Endodermal cell (in vitro differentiated cells): Measurements from ENCODE around the gene SUSD5. TPM values are rescaled to one million over a fixed set of nuclear protein-coding genes. Genes with fewer than 3 reads are reported as not detected.

ENCODE experiments used
- DNase-seq: peaks from one replicate; pipeline ENCODE4 v3.0.0-alpha.2; 2017
- H3K27ac ChIP-seq: 2 replicates; pipeline ENCODE4 v1.5.1; 2013; ENCODE audit warnings: mild to moderate bottlenecking, low read depth, low read length, moderate library complexity
- H3K27me3 ChIP-seq: 2 replicates; pipeline ENCODE4 v1.6.1; 2013; ENCODE audit warnings: mild to moderate bottlenecking, low read length, moderate library complexity; ENCODE audit not compliant: insufficient read depth, control insufficient read depth, poor library complexity, severe bottlenecking
- H3K36me3 ChIP-seq: 2 replicates; pipeline ENCODE4 v1.7.0; 2013; ENCODE audit warnings: mild to moderate bottlenecking, low read length, moderate library complexity; ENCODE audit not compliant: control insufficient read depth, insufficient read depth
- H3K4me1 ChIP-seq: one replicate; pipeline ENCODE4 v1.7.0; 2013; ENCODE audit warnings: low read length; ENCODE audit not compliant: control insufficient read depth, insufficient read depth
- H3K4me3 ChIP-seq: 2 replicates; pipeline ENCODE4 v1.5.1; 2013; ENCODE audit warnings: mild to moderate bottlenecking, low read length, moderate library complexity
- H3K9ac ChIP-seq: 2 replicates; pipeline ENCODE4 v1.6.1; 2013; ENCODE audit warnings: mild to moderate bottlenecking, low read length, moderate library complexity; ENCODE audit not compliant: poor library complexity, severe bottlenecking; ENCODE audit errors: extremely low read depth
- H3K9me3 ChIP-seq: 2 replicates; pipeline ENCODE4 v1.6.1; 2013; ENCODE audit warnings: mild to moderate bottlenecking, low read length, moderate library complexity; ENCODE audit not compliant: control insufficient read depth
- H3K27ac Mint-ChIP-seq: 2 replicates; pipeline ENCODE4 v1.8.0; 2020; ENCODE audit warnings: mixed read lengths
- H3K27me3 Mint-ChIP-seq: 2 replicates; pipeline ENCODE4 v1.8.0; 2021; ENCODE audit warnings: mild to moderate bottlenecking, mixed read lengths; ENCODE audit not compliant: insufficient read depth
- H3K36me3 Mint-ChIP-seq: 2 replicates; pipeline ENCODE4 v1.8.0; 2020; ENCODE audit warnings: low read depth, mixed read lengths
- H3K4me1 Mint-ChIP-seq: 2 replicates; pipeline ENCODE4 v1.8.0; 2020; ENCODE audit warnings: mixed read lengths
- H3K4me3 Mint-ChIP-seq: 2 replicates; pipeline ENCODE4 v1.8.0; 2020; ENCODE audit warnings: mild to moderate bottlenecking, moderate library complexity, mixed read lengths
- H3K9me3 Mint-ChIP-seq: 2 replicates; pipeline ENCODE4 v1.8.0; 2020; ENCODE audit warnings: mild to moderate bottlenecking, mixed read lengths
- WGBS, 2 experiments: methylation state at CpG; one replicate each; pipeline versions ENCODE4 v1.1.5 to v1.1.7; 2013; ENCODE audit warnings: missing lambda C conversion rate in 2 of 2, mixed read lengths in 1 of 2; ENCODE audit not compliant: insufficient coverage in 1 of 2, insufficient read length in 1 of 2; 5-methylcytosine and 5-hydroxymethylcytosine counted together
- total RNA-seq, 2 donors: library from RNA; stranded (reverse); fragmentation: NEBNext Ultra II Directional in 1 of 2; extraction: Animal tissue kit (Norgen Biotek cat#: 25700) in 1 of 2; gene quantifications; 2 replicates in 1 of 2; 3 replicates in 1 of 2; pipeline ENCODE4 v1.2.1, GENCODE V29; 2021
- TF ChIP-seq, protein P1 (sequence below): fragments of 200-600 bp; sonication (generic); conservative IDR thresholded peaks from 2 replicates; pipeline ENCODE4 v1.5.0; 2021; ENCODE audit warnings: antibody characterized with exemption, mild to moderate bottlenecking

SUSD5 gene
- total RNA-seq, 2 donors from 2014 or later, result 1.3 to 2.6 TPM

DNA sequence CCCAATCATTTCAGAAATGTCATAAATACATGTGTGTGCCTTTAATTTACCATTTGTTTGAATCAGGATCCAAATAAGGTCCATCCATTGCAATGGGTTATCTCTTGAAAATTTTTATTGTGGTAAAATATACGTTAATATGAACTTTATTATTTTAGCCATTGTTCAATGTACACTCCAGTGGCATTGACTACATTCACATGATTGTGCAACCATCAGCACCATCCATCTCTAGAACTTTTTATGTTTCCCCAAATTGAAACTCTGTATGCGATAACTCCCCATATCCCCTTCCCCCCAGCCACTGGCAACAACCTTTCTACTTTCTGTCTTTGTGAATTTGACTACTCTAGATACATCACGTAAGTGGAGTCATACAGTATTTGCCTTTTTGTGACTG, 92.8 kb downstream of the SUSD5 start:
- Mint-ChIP-seq H3K9me3 (no peaks in the 10 kb centered on the region), H3K36me3 (peaks cover 52% of the 10 kb centered on the region), H3K27ac (no peak overlapping the region), H3K4me1 (peaks cover 3% of the 10 kb centered on the region), H3K4me3 (no peak overlapping the region), H3K27me3 (no peaks in the 10 kb centered on the region)
- no peak for DNase-seq
- Histone ChIP-seq H3K27me3 (no peaks in the 10 kb centered on the region), H3K9ac (no peak overlapping the region), H3K9me3 (no peaks in the 10 kb centered on the region), H3K27ac (no peak overlapping the region), H3K36me3 (peaks cover 44% of the 10 kb centered on the region), H3K4me1 (no peaks in the 10 kb centered on the region), H3K4me3 (no peak overlapping the region)
- TF ChIP-seq, protein P1, sequence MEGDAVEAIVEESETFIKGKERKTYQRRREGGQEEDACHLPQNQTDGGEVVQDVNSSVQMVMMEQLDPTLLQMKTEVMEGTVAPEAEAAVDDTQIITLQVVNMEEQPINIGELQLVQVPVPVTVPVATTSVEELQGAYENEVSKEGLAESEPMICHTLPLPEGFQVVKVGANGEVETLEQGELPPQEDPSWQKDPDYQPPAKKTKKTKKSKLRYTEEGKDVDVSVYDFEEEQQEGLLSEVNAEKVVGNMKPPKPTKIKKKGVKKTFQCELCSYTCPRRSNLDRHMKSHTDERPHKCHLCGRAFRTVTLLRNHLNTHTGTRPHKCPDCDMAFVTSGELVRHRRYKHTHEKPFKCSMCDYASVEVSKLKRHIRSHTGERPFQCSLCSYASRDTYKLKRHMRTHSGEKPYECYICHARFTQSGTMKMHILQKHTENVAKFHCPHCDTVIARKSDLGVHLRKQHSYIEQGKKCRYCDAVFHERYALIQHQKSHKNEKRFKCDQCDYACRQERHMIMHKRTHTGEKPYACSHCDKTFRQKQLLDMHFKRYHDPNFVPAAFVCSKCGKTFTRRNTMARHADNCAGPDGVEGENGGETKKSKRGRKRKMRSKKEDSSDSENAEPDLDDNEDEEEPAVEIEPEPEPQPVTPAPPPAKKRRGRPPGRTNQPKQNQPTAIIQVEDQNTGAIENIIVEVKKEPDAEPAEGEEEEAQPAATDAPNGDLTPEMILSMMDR, result no peak
- WGBS, 2 experiments, result 96 to 98% methylated on average over 2 to 3 of the region's 3 CpGs

- Histone ChIP-seq H3K4me1 (no peaks in the 10 kb centered on the region), H3K4me3 (no peak overlapping the region), H3K9ac (no peak overlapping the region), H3K27me3 (no peaks in the 10 kb centered on the region), H3K9me3 (no peaks in the 10 kb centered on the region), H3K27ac (no peak overlapping the region), H3K36me3 (peaks cover 50% of the 10 kb centered on the region)
- TF ChIP-seq, protein P1, result no peak
- no peak overlapping the region for H3K27ac Mint-ChIP-seq
- H3K36me3 Mint-ChIP-seq, result peaks cover 52% of the 10 kb centered on the region
- 90 to 98% methylated on average over 1 of the region's 1 CpG for WGBS, 2 experiments
- H3K4me3 Mint-ChIP-seq, result no peak overlapping the region
- no peak for DNase-seq
- H3K27me3 Mint-ChIP-seq, result no peaks in the 10 kb centered on the region
- no peaks in the 10 kb centered on the region for H3K9me3 Mint-ChIP-seq
- H3K4me1 Mint-ChIP-seq, result peaks cover 3% of the 10 kb centered on the region
These were observed 94.0 kb downstream of the SUSD5 start for GRCh38 chr3:33124638-33125037.

- no peak overlapping the region for H3K27ac ChIP-seq
- Mint-ChIP-seq H3K9me3 (no peaks in the 10 kb centered on the region), H3K27ac (no peak overlapping the region), H3K4me1 (peaks cover 2% of the 10 kb centered on the region), H3K4me3 (no peak overlapping the region), H3K27me3 (no peaks in the 10 kb centered on the region), H3K36me3 (peaks cover 47% of the 10 kb centered on the region)
- peaks cover 50% of the 10 kb centered on the region for H3K36me3 ChIP-seq
- no peak overlapping the region for H3K9ac ChIP-seq
- H3K9me3 ChIP-seq, result no peaks in the 10 kb centered on the region
- no peak overlapping the region for H3K4me3 ChIP-seq
- H3K27me3 ChIP-seq, result no peaks in the 10 kb centered on the region
- DNase-seq, result no peak
- no peaks in the 10 kb centered on the region for H3K4me1 ChIP-seq
- TF ChIP-seq, protein P1, result no peak
- WGBS, 2 experiments, result 88 to 93% methylated on average over 5 of the region's 5 CpGs
These were observed 95.6 kb downstream of the SUSD5 start for GRCh38 chr3:33122991-33123390.
